Epithelial cell of esophagus (primary cell): Measurements from ENCODE around the gene LCORL.

ENCODE experiments used
- DNase-seq: peaks from one replicate; pipeline ENCODE4 v3.0.0; 2010; ENCODE audit warnings: low read depth
- H3K4me3 ChIP-seq: 2 replicates; pipeline ENCODE4 v1.5.1; 2011; ENCODE audit warnings: mild to moderate bottlenecking, low read length, control low read depth
- TF ChIP-seq, protein P1 (sequence below): IDR thresholded peaks from 2 replicates; pipeline ENCODE4 v1.5.1; 2011; ENCODE audit warnings: low read depth, mild to moderate bottlenecking, low read length, control low read depth, inconsistent platforms; ENCODE audit not compliant: insufficient read depth; ENCODE audit errors: missing control alignments

LCORL gene

DNA sequence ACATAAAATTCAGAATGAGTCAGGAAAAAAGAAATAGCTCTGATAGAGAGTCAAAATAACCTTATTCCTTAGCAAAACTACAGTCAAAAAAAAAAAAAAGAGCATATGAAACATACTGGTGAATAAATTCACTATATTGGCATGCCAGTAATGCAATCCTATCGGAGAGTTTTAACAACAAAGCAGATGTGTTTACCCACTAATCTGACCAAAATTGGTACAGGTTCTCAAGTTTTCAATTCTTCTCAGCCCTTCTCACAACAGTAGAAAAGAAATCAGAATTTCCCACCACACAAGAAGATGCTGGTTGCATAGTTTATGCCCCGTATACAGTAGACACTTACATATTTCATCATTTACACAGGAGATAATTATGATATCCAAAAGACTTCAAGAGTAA lies 59.4 kb downstream of the LCORL start:
- DNase-seq, result no peak
- TF ChIP-seq, protein P1, sequence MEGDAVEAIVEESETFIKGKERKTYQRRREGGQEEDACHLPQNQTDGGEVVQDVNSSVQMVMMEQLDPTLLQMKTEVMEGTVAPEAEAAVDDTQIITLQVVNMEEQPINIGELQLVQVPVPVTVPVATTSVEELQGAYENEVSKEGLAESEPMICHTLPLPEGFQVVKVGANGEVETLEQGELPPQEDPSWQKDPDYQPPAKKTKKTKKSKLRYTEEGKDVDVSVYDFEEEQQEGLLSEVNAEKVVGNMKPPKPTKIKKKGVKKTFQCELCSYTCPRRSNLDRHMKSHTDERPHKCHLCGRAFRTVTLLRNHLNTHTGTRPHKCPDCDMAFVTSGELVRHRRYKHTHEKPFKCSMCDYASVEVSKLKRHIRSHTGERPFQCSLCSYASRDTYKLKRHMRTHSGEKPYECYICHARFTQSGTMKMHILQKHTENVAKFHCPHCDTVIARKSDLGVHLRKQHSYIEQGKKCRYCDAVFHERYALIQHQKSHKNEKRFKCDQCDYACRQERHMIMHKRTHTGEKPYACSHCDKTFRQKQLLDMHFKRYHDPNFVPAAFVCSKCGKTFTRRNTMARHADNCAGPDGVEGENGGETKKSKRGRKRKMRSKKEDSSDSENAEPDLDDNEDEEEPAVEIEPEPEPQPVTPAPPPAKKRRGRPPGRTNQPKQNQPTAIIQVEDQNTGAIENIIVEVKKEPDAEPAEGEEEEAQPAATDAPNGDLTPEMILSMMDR, result no peak
- H3K4me3 ChIP-seq, result no peak overlapping the region

DNA sequence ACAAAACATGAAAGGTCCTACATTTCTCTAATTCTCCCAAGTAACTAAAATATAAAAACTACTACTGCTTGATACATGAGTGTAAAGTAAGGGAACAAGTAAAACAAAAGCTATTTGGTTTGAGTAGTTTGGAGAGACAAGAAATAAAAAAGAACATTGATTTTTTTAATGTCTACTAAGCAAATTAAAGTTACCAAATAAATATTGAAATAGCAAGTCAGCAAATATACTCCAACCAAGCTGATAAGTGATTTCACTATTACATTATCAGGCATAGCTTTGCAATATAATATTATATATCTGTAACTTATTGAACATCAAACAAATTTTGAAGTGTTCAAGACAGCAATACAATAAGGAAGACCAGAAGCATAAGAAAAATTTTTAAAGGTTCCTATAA lies 60.3 kb downstream of the LCORL start:
- TF ChIP-seq, protein P1, result no peak
- no peak overlapping the region for H3K4me3 ChIP-seq
- no peak for DNase-seq

DNA sequence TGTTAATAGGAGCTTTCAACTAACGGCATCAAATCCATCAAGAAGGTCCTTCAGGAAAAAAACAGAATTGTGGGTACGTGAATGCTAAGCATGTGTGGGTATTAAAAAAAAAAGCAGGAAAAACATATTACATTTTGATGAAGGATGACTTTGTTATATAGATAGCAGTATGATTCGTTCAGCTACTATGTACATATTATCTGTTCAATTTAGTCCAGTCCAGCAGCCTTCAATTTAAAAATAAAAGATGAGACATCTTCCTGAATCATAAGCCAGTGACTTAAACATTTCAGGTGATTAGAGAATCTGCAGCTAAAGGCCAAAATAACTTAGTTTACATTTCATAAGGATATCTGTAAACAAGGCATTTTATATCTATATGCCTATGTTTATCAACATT lies 63.4 kb downstream of the LCORL start:
- no peak overlapping the region for H3K4me3 ChIP-seq
- peak; percentile 46 for DNase-seq
- TF ChIP-seq, protein P1, result no peak

DNA sequence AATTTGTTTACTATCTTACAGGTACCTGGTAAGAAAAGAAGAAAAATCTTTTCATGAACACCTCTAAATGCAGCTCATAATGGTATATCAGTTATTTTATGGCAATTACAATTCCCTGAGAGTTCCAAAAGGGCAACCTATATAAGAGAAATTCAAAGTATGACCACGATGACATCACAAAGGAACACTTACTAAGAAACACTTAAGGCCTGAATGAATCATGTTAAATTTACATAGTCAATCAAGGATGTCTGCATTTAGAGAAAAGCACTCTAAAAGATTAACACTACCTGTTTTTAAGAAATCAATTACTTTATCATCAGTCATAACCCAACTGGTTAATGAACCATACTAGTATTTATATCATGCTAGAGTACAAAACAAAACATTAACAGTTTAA lies 63.9 kb downstream of the LCORL start:
- DNase-seq, result peak; percentile 35
- H3K4me3 ChIP-seq, result no peak overlapping the region
- TF ChIP-seq, protein P1, result no peak

DNA sequence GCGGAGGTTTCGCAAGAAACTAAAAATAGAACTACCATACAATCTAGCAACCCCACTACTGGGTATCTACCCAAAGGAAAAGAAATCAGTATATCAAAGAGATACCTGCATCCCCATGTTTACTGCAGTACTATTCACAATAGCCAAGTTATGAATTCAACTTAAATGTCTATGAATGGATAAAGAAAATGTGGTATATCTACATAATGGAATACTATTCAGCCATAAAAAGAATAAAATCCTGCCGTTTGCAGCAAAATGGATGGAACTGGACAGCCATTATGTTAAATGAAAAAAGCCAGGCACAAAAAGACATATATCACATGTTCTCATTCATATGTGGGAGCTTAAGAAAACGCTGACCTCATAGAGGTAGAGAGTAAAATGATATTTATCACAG lies 65.3 kb downstream of the LCORL start:
- H3K4me3 ChIP-seq, result no peak overlapping the region
- TF ChIP-seq, protein P1, result no peak
- no peak for DNase-seq

DNA sequence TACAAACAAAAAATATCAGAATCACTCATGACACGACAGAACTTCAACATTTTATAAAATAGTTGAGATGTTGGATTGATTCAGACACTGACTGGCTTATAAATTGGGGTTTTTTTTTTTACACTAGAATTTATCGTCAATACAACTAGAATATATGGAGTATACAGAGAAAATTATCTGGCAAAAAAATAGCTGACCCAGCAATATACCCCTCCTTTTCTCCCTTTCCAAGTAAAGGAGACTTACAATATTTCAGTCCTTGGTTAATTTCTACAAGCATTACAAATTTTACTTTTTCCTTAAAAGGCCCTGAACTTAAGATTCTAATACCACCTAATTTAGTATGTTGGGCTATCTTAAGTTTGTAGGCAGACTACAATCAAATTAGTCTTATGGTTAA lies 76.3 kb downstream of the LCORL start:
- DNase-seq, result no peak
- no peak overlapping the region for H3K4me3 ChIP-seq
- TF ChIP-seq, protein P1, result no peak

DNA sequence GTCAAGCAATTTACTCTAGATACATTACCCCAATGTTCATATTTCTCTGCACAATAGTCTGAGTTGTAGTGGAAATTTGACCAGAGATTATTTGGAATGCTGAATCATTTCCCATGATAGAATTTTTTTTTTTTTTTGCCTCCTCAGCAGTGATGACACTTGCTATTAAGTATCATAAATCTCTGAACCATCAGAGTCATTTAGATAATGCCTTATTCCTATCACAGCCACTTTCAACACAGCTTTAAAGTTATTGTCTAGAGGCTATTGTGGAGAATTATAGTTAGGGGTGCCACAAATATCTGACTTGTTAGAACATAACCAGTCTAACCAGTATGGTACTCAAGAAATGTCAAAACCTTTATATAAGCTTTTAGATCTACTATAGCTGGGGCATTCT lies 79.8 kb downstream of the LCORL start:
- TF ChIP-seq, protein P1, result no peak
- peak; percentile 53 for DNase-seq
- H3K4me3 ChIP-seq, result no peak overlapping the region
